HUES64 (cell line): Measurements from ENCODE around the gene BICD2.
A peak's percentile ranks its signal among the peaks of the same experiment; 100 is the strongest.
"Not testable (repeated sequence)": the region's sequence is repeated elsewhere in the genome, so short reads cannot be mapped to it uniquely, and the experiment has no call there.

Experiments
- H3K27ac ChIP-seq: 2 replicates; pipeline ENCODE4 v1.7.0; 2013; ENCODE audit warnings: low read depth, low read length, inconsistent platforms
- H3K27me3 ChIP-seq: 2 replicates; pipeline ENCODE4 v1.6.1; 2013; ENCODE audit warnings: mild to moderate bottlenecking, low read length; ENCODE audit not compliant: insufficient read depth
- H3K36me3 ChIP-seq: 2 replicates; pipeline ENCODE4 v1.6.1; 2013; ENCODE audit warnings: mild to moderate bottlenecking, low read length; ENCODE audit not compliant: insufficient read depth
- H3K4me1 ChIP-seq: 2 replicates; pipeline ENCODE4 v1.6.1; 2013; ENCODE audit warnings: mild to moderate bottlenecking, low read length, moderate library complexity; ENCODE audit not compliant: insufficient read depth
- H3K4me3 ChIP-seq: 2 replicates; pipeline ENCODE4 v1.5.1; 2013; ENCODE audit warnings: mild to moderate bottlenecking, low read length, moderate library complexity
- H3K9ac ChIP-seq: 2 replicates; pipeline ENCODE4 v1.6.1; 2013; ENCODE audit warnings: mild to moderate bottlenecking, low read depth, low read length
- H3K9me3 ChIP-seq: 2 replicates; pipeline ENCODE4 v1.6.1; 2013; ENCODE audit warnings: low read depth, low read length; ENCODE audit not compliant: insufficient read depth
- WGBS: fragments of 150-250, 120-280 bp; methylation state at CpG from one replicate; pipeline ENCODE4 v1.1.7; 2013; ENCODE audit warnings: missing lambda C conversion rate; 5-methylcytosine and 5-hydroxymethylcytosine counted together

Gene BICD2

DNA sequence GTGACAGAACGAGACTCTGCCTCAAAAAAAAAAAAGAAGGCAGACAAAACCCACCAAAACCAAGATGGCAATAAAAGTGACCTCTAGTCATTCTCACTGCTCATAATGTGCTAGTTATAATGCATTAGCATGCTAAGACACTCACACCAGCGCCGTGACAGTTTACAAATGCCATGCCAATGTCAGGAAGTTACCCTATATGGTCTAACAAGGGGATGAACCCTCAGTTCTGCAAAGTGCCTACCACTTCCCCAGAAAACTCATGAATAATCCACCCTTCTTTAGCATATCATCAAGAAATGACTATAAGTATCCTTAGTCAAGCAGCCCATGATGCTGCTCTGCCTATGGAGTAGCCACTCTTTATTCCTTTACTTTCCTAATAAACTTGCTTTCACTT, 4.7 kb upstream of the BICD2 start:
- H3K9me3 ChIP-seq, result no peaks in the 10 kb centered on the region
- 0 out of 2 replicates have a peak, but pooled peaks cover 4% of the 10 kb centered on the region for H3K4me1 ChIP-seq
- 97% methylated on average over 3 of the region's 3 CpGs for WGBS
- no peak overlapping the region for H3K9ac ChIP-seq
- no peaks in the 10 kb centered on the region for H3K27me3 ChIP-seq
- H3K27ac ChIP-seq, result no peak overlapping the region
- no peaks in the 10 kb centered on the region for H3K36me3 ChIP-seq
- no peak overlapping the region for H3K4me3 ChIP-seq

DNA sequence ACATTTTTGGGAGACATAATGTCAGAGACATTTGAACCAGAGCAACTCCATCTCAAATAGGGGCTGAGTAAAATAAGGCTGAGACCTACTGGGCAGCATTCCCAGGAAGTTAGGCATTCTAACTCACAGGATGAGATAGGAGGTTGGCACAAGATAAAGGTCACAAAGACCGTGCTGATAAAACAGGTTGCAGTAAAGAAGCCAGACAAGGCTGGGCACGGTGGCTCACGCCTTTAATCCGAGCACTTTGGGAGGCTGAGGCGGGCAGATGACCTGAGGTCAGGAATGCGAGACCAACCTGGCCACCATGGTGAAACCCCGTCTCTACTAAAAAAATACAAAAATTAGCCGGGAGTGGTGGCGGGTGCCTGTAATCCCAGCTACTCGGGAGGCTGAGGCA, 4.2 kb upstream of the BICD2 start:
- not testable (repeated sequence) for H3K4me1 ChIP-seq, H3K9ac ChIP-seq, H3K9me3 ChIP-seq, H3K4me3 ChIP-seq, H3K27ac ChIP-seq, H3K27me3 ChIP-seq, H3K36me3 ChIP-seq
- 91% methylated on average over 10 of the region's 10 CpGs for WGBS

DNA sequence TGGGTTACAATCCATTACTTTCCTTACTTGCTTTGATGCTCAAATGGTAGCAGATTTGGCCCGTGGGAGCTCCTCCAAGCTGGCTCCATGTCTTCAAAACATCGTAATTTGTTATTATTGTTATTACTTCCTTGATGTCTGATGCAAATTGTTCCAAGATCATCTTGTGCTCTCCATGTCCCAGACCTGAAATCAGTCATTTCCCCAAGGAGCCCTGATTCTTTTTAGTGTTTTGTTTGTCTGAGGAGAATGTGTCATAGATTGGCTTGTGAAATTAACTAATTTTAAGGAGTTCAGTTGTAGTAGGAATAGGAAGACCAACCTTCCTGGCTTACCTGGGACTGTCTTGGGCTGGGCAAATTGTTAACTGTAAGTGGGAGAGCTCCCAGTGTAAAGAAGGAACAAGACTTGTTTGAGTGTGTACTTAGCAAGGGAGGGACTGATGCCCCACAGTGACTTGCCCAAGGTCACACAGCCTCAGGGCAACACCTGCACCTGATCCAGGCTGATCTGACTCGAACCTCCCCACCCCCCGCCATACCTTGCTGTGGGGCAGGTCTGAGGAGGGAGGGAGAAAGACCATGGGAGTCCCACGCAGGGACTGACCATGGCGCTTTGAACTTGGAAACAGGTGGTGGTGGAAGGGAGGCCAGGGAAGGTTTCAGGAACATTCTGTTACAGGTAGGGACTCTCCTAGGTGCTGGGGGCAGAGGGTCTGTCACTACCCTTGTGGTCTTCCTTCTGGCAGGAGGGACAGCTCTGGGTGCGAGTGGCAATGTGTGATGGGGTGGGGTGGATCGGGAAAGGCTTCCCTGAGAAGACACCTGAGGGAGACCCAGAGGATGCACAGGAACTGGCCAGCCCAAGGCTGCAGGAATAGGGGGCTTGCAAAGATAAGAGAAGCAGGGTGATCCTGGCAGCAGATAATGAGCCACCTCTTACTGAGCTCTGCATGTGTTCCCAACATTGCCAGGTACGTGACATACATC, 2.7 kb upstream of the BICD2 start:
- Histone ChIP-seq H3K4me1 (peaks cover 12% of the 10 kb centered on the region; the same call in 1 of the 2 replicates), H3K27ac (no peak overlapping the region), H3K27me3 (no peaks in the 10 kb centered on the region), H3K9ac (no peak overlapping the region), H3K9me3 (no peaks in the 10 kb centered on the region), H3K4me3 (no peak overlapping the region), H3K36me3 (no peaks in the 10 kb centered on the region)
- 91% methylated on average over 6 of the region's 9 CpGs for WGBS

DNA sequence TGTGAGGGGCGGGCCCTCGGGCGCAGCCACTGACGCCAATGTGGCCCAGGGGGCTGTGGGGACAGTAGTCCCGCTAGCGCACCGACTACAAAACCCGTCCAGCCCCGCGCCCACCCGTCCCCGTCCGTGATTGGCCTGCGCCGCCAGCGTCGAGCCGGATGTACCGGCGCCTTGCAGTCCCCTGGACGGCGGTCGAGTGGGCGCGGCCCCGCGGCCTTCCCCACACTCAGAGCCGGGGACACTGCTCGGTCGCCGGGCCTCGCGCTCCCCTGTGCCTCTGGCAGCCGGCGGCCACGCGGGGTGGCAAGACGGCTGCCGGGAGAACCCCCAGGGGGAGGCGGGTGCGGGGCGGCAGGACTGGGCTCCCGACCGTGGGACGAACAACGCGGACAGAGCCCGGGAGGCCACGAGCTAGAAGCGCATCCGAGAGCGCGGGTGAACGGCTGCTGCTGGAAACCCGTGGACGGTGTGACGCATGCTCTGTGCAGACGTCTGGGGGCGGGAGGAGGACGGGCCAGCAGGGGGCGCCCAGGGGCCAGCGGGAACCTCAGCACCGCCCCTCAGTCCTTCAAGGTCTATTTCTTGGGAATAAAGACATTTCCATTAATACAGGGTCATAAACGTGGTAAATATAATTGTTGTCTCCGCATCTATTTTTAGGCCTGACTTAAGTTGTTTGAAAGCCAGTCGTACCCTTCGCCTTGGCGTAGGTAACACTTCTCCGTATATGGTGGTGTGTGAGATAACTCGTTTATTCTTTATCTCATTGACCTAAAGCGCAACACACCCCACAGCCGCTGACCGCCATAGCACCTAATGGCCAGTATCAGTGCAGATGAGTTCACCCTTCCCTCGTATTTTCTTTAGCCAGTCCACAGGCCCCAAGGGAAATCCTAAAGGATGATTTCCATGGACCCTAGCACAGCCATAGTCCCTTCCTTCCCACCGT, 629 bp upstream of the BICD2 start:
- Histone ChIP-seq H3K27ac (peak overlapping the region; percentile 100), H3K9ac (peak overlapping the region; percentile 96), H3K9me3 (no peaks in the 10 kb centered on the region), H3K27me3 (no peaks in the 10 kb centered on the region), H3K4me3 (peak overlapping the region; percentile 83), H3K36me3 (no peaks in the 10 kb centered on the region), H3K4me1 (peaks cover 8% of the 10 kb centered on the region; the same call in 1 of the 2 replicates)
- 2% methylated on average over 73 of the region's 75 CpGs for WGBS

DNA sequence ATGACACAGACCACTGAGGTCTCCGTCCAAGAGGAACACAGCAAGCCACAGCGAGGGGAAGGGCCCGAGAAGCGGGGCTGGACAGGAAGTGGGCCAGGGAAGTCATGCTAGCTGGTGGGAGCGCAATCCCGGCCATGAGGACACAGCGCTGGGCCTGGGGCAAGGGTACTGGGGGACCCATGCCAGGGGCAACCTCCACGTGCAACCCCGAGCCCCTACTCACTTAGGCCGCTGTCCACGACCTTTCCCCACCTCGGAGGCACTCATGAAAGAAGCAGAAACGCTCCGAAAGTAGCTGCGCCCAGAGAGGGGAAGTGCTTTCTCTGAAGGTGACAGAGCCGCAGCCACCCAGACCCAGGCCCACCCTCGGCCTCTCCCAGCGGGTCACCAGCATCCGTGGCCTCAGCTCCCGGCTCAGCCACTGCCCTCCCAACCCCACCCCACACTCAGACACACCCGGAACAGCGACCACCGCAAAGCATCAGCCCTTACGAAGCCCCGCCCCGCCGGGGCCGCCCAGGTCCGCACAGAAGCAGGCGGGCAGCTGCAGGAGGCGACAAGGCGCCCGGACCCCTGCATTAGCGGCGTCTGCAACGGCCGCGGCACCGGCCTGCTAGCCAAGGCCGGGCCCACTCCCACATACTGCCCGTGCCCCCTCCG, 782 bp downstream of the BICD2 start:
- H3K27ac ChIP-seq, result no peak overlapping the region
- H3K4me1 ChIP-seq, result peaks cover 8% of the 10 kb centered on the region; the same call in 1 of the 2 replicates
- no peaks in the 10 kb centered on the region for H3K9me3 ChIP-seq
- H3K9ac ChIP-seq, result peak overlapping the region; percentile 79
- under 1% methylated on average over 42 of the region's 42 CpGs for WGBS
- no peaks in the 10 kb centered on the region for H3K27me3 ChIP-seq
- peak overlapping the region; percentile 100 for H3K4me3 ChIP-seq
- H3K36me3 ChIP-seq, result no peaks in the 10 kb centered on the region

DNA sequence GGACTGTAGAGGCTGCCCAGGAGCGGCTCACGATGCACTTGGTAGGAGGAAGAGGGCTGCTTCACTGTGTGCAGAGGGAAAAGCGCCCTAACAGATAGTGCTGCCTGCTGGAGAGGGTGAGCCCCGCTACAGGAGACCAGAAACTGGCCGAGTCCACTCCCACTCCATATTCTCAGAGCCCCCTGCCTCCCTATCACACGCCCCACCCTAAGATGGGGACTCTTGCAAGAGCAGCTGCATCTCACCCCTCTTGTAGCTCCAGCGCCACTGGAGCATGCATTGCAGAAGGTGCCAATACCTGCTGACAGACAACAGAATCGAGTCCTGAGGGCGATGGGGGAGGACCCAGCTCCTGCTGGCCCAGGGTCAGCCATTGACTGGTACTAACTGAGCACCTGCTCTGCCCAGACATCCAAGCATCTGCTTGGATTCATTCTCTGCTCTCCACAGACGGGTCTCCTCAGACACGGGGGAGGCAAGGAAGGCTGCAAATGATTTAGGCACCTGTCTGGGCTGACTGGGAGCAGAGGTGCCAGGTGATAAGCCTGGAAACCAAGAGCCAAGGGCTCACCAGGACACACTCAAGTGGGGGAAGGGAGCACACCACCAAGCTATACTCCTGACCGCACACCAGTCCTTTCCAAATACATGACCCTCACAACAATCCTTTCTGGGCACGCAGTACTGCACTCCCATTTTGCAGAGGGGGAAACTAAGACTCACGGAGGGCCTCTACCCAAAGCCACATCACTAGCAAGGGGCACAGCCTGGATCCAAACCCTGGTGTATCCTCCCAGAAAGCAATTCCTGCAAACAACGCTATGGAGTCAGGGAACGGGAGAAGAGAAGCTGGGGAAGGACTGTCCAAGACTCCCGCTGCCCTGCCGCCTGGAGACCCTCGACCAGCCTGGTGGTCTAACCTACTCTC, 1.6 kb downstream of the BICD2 start:
- Histone ChIP-seq H3K27ac (no peak overlapping the region), H3K9me3 (no peaks in the 10 kb centered on the region), H3K4me1 (peaks cover 8% of the 10 kb centered on the region; the same call in 1 of the 2 replicates), H3K36me3 (no peaks in the 10 kb centered on the region), H3K4me3 (peak overlapping the region; percentile 100), H3K27me3 (no peaks in the 10 kb centered on the region), H3K9ac (peak overlapping the region; percentile 67)
- WGBS, result 71% methylated on average over 19 of the region's 19 CpGs

DNA sequence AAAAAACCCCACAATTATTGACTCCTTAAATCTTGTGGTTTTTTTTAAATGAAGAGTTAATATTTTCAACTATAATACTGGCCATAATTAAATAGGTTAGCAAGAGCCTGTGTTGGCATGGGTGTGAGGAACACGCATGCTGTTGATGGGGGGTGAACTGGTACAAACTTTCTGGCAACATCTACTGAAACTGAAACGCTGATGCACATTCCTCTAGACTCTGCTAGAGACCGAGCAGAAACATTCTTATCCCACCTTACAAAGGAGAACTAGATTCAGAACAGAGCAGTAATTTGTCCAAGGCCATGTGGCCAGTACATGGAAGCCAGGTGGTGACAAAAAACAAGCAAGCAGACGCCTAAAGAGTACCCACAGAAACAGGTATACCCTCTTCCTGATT, 2.4 kb downstream of the BICD2 start:
- Histone ChIP-seq H3K4me3 (no peak overlapping the region), H3K27me3 (no peaks in the 10 kb centered on the region), H3K9me3 (no peaks in the 10 kb centered on the region), H3K9ac (no peak overlapping the region), H3K4me1 (peaks cover 13% of the 10 kb centered on the region; the same call in 1 of the 2 replicates), H3K36me3 (no peaks in the 10 kb centered on the region), H3K27ac (no peak overlapping the region)
- 89% methylated on average over 4 of the region's 4 CpGs for WGBS

DNA sequence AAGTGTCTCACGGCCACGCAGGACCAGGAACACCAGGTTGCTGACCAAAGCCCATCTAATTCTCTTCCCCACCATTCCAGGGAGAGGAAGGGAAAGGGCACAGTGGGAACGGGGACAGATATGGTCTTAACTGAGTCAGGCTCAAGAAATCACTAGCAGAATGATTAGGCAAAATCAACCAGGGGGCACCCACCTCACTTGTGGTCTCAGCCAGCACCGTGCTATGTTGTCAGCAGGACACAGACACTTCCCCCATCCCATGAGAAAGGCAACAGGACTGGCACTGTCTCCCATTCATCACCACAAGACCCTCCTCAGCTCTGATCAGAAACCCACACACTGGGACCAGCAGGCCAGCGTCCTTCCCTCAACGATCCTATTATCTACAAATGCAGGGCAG, 2.9 kb downstream of the BICD2 start:
- Histone ChIP-seq H3K9me3 (no peaks in the 10 kb centered on the region), H3K4me3 (no peak overlapping the region), H3K27ac (no peak overlapping the region), H3K9ac (no peak overlapping the region), H3K27me3 (no peaks in the 10 kb centered on the region), H3K36me3 (no peaks in the 10 kb centered on the region), H3K4me1 (peaks cover 17% of the 10 kb centered on the region; the same call in 1 of the 2 replicates)
- WGBS, result 85% methylated on average over 6 of the region's 6 CpGs

DNA sequence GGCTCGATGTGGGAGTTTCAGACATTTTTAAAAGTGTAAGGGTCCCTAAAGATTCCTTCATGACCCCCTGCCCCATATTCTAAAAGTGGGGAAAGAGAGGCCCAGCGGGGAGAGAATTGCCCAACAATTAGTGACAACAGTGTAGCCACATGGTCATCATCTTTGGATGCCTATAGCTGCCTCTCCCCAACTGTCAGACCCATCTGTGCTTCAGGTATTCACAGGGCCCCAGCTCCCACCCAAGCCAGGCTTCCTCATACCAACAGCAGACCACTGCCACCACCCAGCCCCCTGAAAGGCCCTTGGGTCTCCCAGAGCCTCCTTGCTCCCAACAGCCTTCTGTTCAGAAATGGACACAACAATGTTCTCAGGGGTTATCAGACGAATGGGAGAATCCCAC, 4.1 kb downstream of the BICD2 start:
- H3K9me3 ChIP-seq, result no peaks in the 10 kb centered on the region
- no peak overlapping the region for H3K27ac ChIP-seq

DNA sequence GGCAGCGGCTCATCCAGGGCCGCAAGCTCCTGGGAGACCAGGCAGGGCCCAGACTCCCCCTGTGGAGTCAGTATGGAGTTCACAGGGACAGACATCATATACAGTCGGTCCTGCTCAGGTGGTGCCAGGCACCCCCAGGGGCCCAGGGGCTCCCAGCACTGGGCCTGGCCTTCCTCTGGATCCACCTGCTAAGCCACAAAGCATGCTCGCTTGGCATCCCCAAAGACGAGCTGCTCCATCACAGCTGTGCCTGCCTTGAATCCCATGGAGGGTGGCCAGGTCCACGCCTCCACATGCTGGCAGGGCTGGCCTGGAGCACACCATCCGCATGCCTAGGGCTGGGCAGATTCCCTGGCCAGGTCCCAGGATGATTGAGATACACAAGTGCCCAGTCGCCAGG, 4.6 kb downstream of the BICD2 start:
- H3K9ac ChIP-seq, result no peak overlapping the region
- H3K4me3 ChIP-seq, result no peak overlapping the region
- no peak overlapping the region for H3K27ac ChIP-seq
- no peaks in the 10 kb centered on the region for H3K27me3 ChIP-seq
- 93% methylated on average over 8 of the region's 8 CpGs for WGBS
- peaks cover 17% of the 10 kb centered on the region; the same call in 1 of the 2 replicates for H3K4me1 ChIP-seq
- H3K36me3 ChIP-seq, result no peaks in the 10 kb centered on the region
- no peaks in the 10 kb centered on the region for H3K9me3 ChIP-seq

More for the DNA sequence above, 4.1 kb downstream of the BICD2 start:
- H3K4me3 ChIP-seq, result no peak overlapping the region
- H3K36me3 ChIP-seq, result no peaks in the 10 kb centered on the region
- H3K4me1 ChIP-seq, result peaks cover 17% of the 10 kb centered on the region; the same call in 1 of the 2 replicates
- WGBS, result 56% methylated on average over 3 of the region's 3 CpGs
- no peak overlapping the region for H3K9ac ChIP-seq
- H3K27me3 ChIP-seq, result no peaks in the 10 kb centered on the region
